IPS DF 19.7 (cell line): ENCODE measurements around the gene CCDC88C.

Experiments used
- DNase-seq: peaks from one replicate; pipeline ENCODE4 v3.0.0-alpha.2; 2013; ENCODE audit warnings: low read depth, low spot score

The CCDC88C gene

DNA sequence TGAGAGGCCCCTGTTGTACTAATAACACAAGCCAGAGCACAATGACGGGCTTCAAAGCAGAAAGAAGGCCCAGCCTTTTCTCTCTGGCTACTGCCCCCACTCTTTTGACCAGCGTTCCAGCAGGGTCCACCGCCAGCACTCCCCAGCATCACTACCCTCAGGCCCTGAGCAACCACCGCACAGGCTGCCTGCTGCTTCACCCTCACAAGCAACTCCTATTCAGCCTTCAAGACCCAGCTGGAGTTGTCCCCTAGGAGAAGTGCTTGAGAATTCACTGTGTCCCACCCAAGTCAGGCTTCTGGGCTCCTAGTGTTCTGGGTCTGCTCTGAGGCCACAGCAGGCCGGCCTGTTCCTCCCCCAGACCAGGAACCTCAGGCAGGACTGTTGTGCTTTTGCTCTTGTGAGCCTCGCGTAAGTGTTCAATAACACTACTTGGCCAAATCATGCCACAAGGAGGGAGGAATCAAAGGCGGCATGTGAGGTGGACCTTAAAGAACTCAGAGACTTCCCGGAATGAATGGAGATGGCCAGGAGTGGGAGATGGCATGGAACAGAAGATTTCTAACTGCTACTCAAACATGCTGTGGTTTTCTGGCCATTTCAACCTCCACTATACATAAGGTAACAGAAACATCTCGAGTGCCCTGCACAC, 89.8 kb downstream of the CCDC88C start:
- no peak for DNase-seq

DNA sequence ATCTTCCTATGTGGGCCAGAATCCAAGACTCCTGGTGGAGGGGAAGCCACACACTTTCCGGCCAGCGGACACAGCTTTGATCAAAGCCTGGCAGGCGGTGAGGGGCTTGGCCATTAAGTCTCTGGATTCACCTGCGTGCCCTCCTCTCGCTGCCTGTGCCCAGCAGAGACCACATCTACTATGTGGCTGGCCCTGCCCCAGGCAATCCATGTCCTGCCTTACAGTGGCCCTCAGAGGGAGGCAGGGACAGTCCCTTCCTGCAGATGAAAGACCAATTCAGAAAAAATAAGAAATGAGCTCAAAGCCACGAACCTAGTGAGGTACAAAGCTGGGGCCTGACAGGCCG, 90.4 kb downstream of the CCDC88C start:
- no peak for DNase-seq

DNA sequence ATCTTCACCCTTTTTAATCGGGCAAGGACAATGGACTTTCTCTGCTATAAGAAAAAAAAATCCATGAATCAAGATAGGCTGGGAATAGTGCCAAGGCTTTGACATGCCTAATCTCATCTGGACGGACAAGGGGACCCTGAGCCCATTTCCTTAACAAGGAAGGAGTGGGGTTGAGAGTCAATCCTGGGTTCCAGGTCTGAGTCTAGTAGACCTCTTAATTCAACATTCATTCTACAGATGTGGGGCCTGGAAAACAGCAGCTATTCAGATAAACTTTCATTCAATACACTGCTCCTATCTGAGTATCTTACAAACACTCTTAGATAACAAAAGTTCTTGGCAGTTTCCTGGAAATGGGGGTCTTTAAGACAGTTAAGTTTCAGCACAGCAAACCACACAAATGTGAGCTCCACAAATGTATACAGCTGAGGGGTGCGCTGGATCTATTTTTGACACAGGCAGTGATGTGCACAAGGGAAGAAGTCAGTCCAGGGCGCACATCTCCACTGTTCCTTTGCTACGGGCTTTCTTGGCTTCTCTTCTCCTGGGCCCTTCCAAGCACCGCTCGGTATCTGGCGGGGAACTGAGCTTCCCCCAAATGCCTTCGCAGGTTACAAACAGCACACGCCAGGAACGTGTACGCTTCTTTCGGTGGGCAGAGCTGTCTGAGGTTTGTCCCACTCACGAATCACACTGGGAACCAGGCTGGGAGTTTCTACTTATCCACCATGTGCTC, 90.9 kb downstream of the CCDC88C start:
- DNase-seq: no peak

DNA sequence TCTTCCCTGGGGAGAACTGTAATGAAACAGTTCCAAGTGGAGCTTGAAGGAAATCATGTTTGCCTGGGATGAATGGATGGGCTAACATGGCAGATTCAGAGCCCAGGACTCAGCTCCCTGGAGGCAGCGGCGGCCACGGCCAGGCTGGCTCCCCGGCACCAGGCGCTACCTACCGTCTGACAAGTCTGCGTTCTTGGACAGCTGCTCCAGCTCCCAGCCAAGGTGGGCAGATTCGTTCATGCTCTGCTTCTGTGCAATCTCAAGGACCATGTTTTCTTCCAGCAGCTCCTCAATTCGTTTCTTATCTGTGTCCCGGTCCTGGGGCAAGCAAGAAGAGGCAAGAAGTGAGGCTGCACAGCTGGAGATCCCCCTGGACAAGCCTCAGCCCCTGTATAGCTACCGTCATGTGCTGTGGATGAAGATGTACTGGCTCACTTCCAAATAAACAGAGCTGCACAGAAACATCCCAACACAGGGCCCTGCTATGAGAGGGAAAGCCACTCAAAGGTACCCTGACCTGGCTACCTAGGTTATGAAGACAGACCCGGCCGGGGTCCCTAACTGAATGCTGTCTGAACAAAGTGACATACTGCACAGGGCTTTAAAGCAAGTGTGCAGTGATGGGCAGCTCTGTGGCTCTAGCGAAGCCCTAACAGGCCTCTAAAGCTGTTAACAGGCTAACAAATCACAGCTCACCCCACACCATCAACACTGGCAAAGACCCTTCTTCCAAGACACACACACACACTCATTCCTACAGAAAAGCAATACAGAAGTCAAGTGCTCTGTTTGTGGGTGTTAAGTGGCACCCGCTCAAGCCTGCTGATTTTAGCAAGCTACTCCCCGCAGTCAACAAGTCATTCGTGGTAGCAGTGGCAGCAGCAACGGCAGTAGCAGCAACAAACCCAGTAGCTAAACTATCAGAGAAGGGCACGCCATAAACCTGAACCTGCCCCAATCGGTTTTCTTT, 92.7 kb downstream of the CCDC88C start:
- no peak for DNase-seq

DNA sequence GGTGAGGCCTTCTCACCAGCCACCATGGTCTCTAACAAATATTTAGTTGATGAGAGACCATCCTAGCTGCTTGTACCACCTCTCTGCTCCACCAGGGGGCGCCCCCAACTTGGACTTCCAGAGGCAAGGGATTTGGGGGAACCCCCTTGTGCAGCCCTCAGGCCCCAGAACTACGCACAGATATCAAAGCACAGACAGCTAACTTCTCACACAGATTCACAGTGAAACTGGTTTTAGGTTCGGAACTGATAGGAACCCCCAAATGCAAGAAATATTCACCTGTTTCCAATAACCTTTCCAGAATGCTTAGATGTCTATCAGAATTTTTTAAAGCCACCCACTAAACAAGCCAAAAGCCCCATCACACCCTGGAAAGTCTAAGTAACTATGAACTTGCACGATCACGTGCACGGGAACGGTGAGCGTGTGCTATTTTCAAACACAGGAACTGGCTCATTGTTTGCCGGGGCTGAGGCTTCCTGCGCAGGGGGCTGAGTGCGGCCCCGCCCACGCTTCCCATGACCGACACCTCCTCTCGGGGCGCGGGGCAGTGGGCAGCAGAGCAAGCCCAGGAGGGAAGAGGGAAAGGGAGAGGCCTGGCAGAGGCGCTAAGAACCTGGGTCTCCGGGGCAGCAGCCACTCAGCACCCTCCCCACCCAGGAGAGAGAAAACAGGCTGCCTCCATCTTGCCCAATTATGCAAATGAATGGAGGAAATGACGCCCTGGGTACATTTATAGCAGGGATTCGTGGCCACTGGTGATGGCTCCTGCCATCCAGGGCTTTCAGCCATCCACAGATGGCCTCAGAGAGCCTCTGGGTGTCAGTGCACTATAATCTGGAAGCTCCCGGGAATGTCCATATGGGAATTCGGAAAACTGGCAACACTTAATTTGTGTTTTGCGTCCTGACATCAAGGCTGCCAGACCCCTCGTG, 93.7 kb downstream of the CCDC88C start:
- peak; percentile 28 for DNase-seq

DNA sequence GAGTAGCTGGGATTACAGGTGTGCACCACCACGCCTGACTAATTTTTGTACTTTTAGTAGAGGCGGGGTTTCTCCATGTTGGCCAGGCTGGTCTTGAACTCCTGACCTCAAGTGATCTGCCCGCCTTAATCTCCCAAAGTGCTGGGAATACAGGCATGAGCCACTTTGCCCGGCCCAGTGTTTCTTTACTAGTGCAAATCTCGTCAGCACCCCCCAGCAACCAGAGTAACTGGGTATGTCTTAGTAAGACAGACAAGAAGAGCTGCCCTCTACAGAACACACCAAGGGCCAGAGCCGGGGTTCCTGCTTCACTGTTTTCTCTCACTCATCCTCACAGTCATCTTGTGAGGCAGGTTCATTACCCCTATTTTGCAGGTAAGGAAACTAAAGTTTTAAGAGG, 94.6 kb downstream of the CCDC88C start:
- no peak for DNase-seq

DNA sequence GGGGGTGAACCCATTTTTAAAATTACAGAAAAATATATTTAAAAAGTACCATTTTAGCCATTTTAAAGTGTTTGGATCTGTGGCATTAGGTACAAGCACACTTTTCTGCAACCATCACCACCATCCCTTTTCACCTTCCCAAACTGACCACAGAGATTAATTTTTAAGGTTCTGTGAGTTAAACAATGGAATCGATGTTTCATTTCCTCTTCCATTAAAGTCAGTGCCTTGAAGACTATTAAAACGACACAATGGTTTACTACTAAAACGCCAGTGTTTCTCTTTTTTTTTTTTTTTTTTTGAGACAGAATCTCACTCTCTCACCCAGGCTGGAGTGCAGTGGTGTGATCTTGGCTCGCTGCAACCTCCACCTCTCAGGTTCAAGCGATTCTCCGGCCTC, 95.0 kb downstream of the CCDC88C start:
- no peak for DNase-seq

DNA sequence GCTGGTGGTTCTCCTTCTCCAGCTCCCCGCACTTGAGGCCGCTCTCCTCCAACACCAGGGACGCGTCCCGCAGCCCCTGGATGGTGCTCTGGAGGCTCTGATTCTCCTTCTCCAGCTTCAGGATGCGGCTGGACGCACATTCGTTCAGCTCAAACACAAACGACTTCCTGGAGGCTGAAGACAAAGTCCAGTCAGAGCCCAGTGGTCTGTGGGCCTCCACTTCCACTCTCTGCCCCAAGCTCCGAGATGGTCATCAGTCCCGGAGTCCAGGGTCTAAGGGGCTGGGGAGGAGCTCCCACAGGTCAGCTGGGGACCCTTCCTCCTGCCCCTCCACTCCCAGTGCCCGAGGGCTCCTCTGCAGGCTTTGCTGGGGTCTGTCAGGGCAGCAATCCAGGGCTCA, 96.5 kb downstream of the CCDC88C start:
- no peak for DNase-seq

DNA sequence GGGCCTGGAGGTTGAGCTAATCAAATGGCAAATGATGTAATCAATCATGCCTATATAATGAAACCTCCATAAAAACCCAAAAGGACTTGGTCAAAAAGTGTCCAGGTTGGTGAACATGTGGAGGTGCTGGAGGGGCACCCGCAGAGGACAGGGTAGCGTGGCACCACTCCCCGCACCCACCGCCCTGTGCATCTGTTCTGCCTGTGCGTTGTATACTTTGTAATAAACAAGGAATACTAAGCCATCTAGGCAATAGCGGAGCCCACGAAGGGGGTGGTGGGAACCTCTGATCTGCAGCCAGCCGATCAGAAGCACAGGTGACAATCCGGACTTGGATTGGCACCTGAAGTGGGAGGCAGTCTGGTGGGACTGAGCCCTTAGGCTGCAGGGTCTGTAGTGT, 97.4 kb downstream of the CCDC88C start:
- DNase-seq: no peak

DNA sequence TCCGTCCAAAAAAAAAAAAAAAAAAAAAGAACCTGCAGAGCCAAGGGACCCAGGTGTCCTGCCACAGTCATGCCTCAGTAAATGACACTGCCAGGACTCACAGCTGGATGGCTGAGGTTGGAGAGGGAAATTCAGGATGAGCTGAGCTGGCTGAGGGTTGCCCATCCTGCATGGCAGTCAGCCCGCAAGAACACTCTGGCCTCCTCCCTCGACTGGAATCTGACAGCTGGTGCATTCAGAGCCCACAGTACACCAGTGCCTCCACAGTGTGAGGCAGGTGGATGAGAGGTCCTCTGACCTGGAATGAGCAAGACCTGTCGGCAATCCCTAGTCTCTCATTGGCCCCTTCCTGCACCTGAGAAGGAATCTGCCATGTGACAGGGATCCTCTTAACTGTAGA, 98.7 kb downstream of the CCDC88C start:
- DNase-seq: no peak

DNA sequence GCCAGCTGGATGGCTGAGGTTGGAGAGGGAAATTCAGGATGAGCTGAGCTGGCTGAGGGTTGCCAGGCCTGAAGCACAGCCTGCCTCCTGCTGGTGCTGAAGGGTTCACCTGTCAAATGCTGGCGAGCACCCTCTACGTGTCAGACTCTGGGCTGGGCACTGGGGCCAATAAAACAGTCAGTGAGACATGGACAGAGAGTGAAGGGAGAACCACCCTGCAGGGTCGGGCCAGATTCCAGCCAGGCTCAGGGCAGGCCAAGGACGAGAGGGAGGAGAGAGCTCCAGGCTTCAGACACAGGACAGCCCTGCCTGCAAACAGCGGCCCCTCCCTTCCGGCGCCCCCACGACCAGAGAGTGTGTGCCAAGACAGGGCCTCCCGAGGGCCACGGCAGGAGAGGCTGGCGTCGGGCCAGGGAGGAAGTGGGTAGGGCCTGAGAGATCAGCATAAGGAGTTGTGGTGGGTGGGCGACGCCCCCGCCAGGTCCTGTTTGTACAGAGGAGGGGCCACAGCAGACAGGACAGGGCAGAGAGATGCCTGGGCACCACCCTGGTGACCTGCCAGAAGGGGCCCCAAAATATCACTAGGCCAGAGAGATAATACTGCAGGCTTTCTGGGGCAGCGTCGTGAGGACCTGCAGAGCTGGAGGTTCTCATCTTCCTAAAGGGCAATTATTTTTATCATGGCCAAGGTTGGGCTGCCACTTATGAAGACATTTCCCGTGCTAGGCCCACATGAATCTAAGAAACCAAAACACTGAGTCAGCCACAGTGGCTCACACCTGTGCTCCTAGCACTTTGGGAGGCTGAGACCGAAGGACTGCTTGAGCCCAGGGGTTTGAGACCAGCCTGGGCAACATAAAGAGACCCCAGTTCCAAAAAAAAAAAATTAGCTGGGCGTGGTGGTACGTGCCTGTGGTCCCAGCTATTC, 100.0 kb downstream of the CCDC88C start:
- no peak for DNase-seq

DNA sequence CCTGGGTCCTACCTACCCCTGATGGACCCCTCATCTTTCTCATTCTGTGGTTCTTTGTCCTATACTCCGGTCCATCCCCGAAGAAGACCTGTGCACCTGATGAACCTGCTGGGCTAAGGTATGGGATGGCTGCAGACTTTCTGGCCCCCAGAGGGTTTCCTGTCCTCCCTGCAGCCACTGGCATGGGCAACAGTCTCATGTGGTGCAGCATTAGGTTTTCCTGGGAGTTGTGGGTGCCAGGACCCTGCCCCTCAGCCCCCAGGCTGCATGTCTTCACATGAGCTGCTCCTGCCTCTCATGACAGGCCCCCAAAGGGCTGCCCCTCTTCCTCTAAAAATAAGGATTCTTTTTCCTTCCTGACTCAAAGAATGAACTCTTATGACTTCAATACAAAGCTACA, 100.9 kb downstream of the CCDC88C start:
- DNase-seq: no peak

DNA sequence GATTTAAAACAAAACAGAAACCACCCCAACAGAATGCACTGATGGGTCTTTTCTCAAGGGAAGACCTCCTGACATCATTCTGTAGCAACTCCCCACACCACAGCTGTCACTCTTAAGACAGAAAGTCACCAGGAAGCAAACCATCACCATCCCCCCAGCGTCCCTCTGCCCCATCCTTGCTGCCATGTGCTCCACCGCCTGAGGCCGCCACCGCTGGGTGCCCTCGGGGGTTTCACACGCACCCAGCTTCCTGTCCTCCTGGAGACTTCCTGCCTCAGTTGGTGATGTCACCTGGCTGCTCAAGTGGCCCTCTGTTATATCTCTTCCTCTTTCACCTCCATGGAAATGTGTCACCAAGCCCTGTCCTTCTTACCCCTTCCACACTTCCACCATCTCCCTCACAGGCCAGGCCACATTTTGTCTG, 101.8 kb downstream of the CCDC88C start:
- DNase-seq: no peak

DNA sequence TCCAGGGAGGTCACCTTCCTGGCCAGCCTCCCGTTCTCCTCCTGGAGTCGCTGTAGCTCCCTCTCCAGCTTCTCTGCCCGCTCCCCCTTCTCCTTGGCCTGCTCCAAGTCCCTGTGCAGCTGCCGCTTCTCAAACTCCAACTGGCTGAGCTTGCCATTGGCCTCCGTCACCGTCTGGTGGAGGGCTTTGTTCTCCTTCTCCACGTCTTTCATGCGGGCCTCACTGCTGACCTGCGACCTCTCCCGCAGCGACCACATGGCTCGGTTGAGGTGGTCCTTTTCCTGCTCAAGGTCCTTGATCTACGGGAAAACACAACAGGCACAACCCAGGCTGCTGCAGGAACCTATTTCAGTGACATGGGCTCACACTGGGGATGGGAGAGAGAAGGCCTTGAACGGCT, 103.8 kb downstream of the CCDC88C start:
- no peak for DNase-seq

DNA sequence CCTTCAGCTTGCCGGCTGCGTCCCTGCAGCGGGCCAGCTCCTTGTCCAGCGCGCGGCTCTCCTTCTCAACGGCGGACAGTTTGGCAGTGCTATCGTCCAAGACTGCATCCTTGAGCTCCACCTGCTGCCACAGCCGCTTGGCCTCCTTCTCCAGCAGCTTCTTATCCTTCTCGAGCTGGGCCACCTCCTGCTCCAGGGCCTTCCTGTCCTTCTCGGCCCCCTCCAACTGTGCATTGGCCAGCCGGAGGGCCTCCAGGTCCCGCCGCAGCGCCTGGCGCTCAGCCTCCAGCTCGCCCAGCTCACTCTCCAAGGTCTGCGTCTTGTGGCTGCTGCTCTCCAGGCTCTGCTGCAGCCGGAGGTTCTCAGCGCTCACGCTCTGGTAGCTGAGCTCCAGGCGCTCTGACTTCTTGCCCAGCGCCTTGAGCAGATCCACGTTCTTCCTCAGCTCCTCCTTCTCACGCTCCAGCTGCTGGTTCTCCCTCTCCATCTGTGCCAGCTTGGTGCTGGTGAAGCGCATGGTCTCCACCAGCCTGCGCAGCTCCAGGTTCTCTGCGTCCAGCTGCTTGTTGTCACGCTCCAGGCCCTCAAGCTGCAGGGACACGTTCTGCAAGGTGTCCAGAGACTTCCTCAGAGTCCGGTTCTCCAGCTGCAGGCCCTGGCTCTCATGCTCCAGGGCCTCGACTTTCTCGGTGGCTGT, 104.3 kb downstream of the CCDC88C start:
- no peak for DNase-seq

DNA sequence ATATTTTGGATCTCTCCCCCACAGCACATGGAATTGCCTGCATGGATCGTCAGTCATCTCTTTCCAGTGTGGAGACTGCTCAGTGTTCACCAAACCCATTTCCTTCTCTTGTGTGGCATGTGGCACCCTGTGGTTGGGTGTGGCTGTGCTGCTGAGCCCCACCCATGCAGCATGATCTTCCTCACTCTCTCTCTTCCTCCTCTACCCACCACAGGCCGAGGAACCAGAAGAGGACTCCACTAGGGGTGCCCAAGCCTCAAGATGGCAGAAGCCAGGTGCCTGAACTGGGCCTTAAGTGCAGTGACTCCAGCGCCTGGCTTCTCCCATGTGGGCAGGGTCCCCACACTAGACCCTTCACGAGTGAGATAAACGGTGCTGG, 106.3 kb downstream of the CCDC88C start:
- no peak for DNase-seq

DNA sequence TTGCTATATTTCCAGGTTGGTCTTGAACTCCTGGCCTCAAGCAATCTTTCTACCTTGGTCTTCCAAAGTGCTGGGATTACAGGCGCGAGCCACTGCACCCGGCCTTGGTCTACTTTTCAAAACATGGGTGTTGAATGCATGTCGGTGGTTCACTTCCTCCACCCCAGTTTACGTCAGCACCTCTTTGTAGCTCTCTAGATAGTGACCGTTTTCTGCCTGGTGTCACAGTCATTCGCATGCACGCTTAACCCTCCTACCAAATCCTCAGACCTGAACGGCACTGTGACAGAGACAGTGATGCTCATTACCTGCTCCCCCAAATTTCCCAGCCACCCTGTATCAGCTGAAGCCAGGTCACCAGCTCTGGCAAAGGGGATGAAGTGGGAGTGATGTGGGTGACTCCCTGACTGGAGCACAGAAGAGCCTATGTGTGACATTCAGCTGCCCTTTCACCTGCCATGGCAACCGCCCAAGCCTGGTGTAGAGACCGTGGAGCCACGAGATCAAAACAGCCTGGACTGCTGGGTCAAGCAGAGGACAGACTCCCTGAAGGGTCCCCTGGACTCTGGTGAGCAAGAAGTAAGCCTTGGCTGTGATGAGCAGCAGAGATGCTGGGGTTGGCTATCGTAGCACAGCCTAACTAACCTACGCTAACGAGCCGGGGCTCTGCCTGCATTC, 106.9 kb downstream of the CCDC88C start:
- DNase-seq: no peak

DNA sequence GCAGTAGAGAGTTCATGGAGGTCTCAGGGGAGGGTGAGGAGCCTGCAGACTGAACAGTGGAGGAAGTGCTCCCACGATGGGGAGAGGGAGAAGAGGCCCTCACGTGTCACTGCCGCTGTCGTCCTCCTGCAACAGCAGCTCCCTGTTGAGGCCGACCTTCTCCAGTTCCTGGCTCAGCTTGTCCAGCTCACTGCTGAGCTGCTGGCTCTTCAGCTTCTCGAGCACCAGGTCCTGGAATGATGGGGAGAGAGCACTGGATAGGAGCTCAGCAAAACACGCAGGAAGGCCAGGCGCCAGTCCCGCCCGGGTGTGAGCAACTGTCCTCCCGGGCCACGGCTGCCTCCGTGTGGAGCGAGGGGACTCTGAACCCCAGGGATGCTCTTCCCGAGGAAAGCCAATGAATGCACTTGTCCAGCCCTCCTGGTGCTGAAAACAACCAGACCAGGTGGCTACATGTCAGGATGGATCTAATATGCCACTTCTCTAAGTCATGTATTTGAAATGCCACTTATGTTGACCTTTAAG, 107.8 kb downstream of the CCDC88C start:
- no peak for DNase-seq

DNA sequence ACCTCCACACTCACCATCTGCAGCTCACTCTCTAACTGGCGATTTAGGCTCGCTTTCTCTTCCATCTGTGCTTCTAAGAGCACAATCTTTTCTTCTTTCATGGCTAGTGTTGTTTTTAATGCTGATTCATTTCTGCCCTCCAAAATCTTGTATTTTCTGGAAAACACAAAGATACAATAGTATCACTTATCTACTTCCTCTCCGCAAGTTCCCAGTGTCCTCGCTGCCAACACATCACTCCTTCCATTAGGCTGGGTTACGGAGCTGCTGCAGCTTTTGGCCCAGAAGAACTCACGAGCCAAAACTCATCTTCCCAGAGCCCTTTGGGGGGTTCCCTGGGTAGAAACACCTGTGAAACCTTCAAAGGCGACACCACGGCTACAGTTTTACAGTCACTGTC, 109.3 kb downstream of the CCDC88C start:
- no peak for DNase-seq
